ENCODE data around the gene ARHGEF28. TPM values are rescaled to one million over a fixed set of nuclear protein-coding genes. Genes with fewer than 3 reads are reported as not detected.

ARHGEF28 gene
- total RNA-seq, 2 donors from 2014 or later = 7.6 to 8.0 TPM

DNA sequence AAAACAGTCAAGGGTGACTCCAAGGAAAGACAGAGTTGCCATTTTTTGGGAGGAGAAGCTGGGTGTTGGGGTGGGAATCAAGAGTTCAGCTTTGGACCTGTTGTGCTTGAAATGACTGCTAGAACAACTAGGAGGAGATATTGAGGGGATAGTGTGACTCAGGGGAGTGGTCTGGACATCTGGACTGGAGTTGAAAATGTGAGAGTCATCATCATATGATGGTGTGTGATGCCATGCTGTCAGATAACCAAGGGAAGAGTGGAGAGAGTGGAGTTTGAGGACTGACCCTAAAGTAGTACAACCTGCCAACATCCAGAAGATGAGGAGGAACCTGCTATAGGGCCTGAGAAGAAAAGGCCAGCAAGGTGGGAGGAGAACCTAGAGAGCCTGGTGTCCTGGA lies 199.7 kb downstream of the ARHGEF28 start:
- Histone ChIP-seq H3K27me3 (no peaks in the 10 kb centered on the region), H3K9me3 (no peaks in the 10 kb centered on the region), H3K4me1 (no peaks in the 10 kb centered on the region), H3K9ac (ENCODE audit: low read depth in 2 of 2, low read length in 2 of 2) (no peak overlapping the region), H3K27ac (no peak overlapping the region), H3K36me3 (no peaks in the 10 kb centered on the region), H3K4me3 (no peak overlapping the region)
- TF ChIP-seq, protein P1, sequence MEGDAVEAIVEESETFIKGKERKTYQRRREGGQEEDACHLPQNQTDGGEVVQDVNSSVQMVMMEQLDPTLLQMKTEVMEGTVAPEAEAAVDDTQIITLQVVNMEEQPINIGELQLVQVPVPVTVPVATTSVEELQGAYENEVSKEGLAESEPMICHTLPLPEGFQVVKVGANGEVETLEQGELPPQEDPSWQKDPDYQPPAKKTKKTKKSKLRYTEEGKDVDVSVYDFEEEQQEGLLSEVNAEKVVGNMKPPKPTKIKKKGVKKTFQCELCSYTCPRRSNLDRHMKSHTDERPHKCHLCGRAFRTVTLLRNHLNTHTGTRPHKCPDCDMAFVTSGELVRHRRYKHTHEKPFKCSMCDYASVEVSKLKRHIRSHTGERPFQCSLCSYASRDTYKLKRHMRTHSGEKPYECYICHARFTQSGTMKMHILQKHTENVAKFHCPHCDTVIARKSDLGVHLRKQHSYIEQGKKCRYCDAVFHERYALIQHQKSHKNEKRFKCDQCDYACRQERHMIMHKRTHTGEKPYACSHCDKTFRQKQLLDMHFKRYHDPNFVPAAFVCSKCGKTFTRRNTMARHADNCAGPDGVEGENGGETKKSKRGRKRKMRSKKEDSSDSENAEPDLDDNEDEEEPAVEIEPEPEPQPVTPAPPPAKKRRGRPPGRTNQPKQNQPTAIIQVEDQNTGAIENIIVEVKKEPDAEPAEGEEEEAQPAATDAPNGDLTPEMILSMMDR (IDR thresholded peaks at IDR 0.05) = no peak
- intact Hi-C loops (cut with DNase I) = no loop called here
- DNase-seq = no peak

DNA sequence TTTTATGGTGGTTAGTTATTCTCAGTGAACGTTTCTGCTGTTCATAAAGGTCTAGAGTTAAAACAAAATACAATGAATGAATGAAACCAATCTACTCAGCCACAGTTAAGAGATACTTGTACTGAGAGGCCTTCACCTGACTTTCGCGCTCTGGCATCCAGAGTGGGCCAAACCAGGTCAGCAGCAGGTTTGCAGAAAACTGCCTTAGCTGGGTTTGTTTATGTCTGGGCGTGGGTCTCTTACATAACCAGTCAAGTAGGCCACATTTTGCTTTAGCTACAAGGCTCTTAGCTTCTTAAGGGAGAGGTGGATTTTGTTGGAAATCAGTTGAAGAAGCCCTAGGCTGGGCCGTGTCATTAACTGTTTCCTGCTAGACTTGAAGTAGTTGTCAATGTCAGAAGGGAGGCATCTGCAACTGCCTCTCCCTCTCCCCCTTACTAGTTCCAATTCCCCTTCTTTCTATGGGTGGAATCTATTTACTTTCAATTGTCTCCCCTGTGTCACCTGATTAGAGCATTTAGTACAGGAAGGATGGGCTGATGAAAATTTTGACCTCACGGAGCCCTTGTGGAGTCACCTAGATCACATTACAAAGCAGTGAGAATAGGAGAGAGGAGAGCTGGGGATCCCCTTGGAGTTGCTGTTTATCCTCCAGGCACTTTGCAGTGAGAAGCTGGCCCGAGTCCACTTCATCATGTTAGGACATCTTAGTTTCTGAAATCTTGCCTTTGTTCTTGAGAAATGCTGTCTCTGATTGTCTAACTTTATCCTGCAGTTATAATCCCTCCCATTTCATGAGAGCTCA lies 200.5 kb downstream of the ARHGEF28 start:
- no peak overlapping the region for H3K27ac ChIP-seq
- H3K9me3 ChIP-seq = no peaks in the 10 kb centered on the region
- DNase-seq = no peak
- H3K4me1 ChIP-seq = no peaks in the 10 kb centered on the region
- no peak overlapping the region for H3K4me3 ChIP-seq
- no peak overlapping the region for H3K9ac ChIP-seq (ENCODE audit: low read depth in 2 of 2, low read length in 2 of 2)
- TF ChIP-seq, protein P1 (IDR thresholded peaks at IDR 0.05) = no peak
- H3K36me3 ChIP-seq = no peaks in the 10 kb centered on the region
- intact Hi-C loops (cut with DNase I) = no loop called here
- H3K27me3 ChIP-seq = no peaks in the 10 kb centered on the region

DNA sequence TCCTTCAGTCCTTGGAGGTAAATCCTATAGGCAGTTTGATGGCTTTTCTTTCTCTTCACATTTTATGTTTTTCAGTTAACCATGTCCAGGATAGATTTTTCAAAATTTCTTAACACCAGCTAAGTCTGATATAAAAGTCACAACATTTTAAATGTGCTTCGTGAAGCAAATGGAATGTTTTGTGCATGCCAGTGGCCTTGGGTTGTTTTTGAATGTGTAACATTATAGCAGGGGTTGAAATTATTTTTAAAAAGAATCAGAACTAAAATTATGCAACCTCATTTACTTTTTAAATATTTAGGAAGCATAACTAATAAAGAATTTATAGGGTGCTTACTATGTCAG lies 201.1 kb downstream of the ARHGEF28 start:
- intact Hi-C loops (cut with DNase I) = no loop called here
- Histone ChIP-seq H3K36me3 (no peaks in the 10 kb centered on the region), H3K9me3 (no peaks in the 10 kb centered on the region), H3K4me3 (no peak overlapping the region), H3K27me3 (no peaks in the 10 kb centered on the region), H3K27ac (no peak overlapping the region), H3K9ac (ENCODE audit: low read depth in 2 of 2, low read length in 2 of 2) (no peak overlapping the region), H3K4me1 (no peaks in the 10 kb centered on the region)
- TF ChIP-seq, protein P1 (IDR thresholded peaks at IDR 0.05) = no peak
- DNase-seq = no peak

DNA sequence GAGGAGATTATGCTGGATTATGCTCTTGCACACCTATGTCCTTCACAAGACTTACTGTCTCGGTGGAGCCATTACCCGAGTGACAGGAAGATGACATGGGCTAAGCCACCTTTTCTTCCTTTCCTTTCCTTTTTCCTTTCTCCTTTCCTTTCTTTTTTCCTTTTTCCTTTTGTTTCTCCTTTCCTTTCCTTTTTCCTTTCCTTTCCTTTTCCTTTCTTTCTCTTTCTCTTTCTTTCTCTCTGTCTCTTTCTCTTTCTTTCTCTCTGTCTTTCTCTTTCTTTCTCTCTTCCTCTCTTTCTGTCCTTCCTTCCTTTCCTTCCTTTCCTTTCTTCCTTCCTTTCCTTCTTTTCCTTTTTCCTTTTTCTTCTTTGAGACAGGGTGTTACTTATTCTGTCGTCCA lies 202.5 kb downstream of the ARHGEF28 start:
- intact Hi-C loops (cut with DNase I) = no loop called here
- Histone ChIP-seq H3K27ac (no peak overlapping the region), H3K36me3 (no peaks in the 10 kb centered on the region), H3K4me1 (no peaks in the 10 kb centered on the region), H3K9me3 (no peaks in the 10 kb centered on the region), H3K4me3 (no peak overlapping the region), H3K9ac (ENCODE audit: low read depth in 2 of 2, low read length in 2 of 2) (no peak overlapping the region), H3K27me3 (no peaks in the 10 kb centered on the region)
- DNase-seq = no peak
- TF ChIP-seq, protein P1 (IDR thresholded peaks at IDR 0.05) = no peak

DNA sequence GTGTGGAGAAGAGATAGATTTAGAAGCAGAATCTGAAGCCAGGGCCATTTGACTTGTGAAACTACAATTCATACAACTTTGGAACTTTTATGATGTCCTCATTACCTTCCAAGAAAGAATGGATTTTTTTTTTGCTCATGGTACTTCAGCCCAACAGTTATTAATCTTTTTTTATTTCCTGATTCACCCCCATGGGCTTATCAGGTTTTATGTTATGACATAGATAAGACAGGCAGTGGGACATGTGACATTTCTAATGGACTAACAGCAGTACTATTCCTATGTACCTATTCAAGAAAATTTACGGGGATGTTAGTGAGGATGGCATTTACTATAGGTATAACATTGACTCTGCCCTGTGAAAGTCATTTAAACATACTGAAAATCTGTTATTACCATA lies 204.7 kb downstream of the ARHGEF28 start:
- intact Hi-C loops (cut with DNase I) = no loop called here
- Histone ChIP-seq H3K9me3 (no peaks in the 10 kb centered on the region), H3K4me1 (no peaks in the 10 kb centered on the region), H3K27ac (no peak overlapping the region), H3K9ac (ENCODE audit: low read depth in 2 of 2, low read length in 2 of 2) (no peak overlapping the region), H3K27me3 (no peaks in the 10 kb centered on the region), H3K4me3 (no peak overlapping the region), H3K36me3 (no peaks in the 10 kb centered on the region)
- TF ChIP-seq, protein P1 (IDR thresholded peaks at IDR 0.05) = no peak
- no peak for DNase-seq

Measured in colonic mucosa (tissue), 4 donors.